HCT116 (cell line): Measurements from ENCODE around the gene TMEM184B. TPM values are rescaled to one million over a fixed set of nuclear protein-coding genes. Genes with fewer than 3 reads are reported as not detected.
A peak's percentile ranks its signal among the peaks of the same experiment; 100 is the strongest.

Source experiments
- ATAC-seq: fragments of 200-7000 bp; cut with Tn5 transposase; 2 replicates; pipeline ENCODE4 v1.9.1; 2020; ENCODE audit warnings: mild to moderate bottlenecking, moderate library complexity
- BruUV-seq: library from RNA; stranded (reverse); fragments of 400-500 nt; replicated peaks from 2 replicates; lab custom pipeline; 2021; lab: Mats Ljungman, UMichigan
- CTCF ChIA-PET: fragments of 300-600 bp; sonication (Branson Sonifier 250); formaldehyde crosslinking; loops from one replicate; lab custom pipeline; 2021; ENCODE audit warnings: antibody characterized with exemption; lab: Charles Lee
- POLR2A ChIA-PET: fragments of 300-600, 350-600 bp; sonication (Branson Sonifier 250); formaldehyde crosslinking; loops from one replicate; lab custom pipeline; 2021; ENCODE audit warnings: antibody characterized with exemption; lab: Charles Lee
- RAD21 ChIA-PET, 2 experiments: fragments of 300-600 bp; sonication (Branson Sonifier 250); formaldehyde crosslinking; loops; one replicate each; lab custom pipeline; 2023; ENCODE audit warnings: low total read pairs in 2 of 2; ENCODE audit not compliant: uncharacterized antibody in 2 of 2, unreplicated experiment in 2 of 2, low non-redundant PET in 1 of 2; lab: Charles Lee
- DNase-seq: peaks from one replicate; pipeline ENCODE4 v3.0.0-alpha.2; 2010; ENCODE audit warnings: low read depth, low spot score
- H2AFZ ChIP-seq: fragments of 200-600 bp; shearing (Covaris generic), sonication (generic); 2 replicates; pipeline ENCODE4 v1.6.1; 2017; ENCODE audit warnings: low read depth, mixed run types, mixed read lengths, antibody characterized with exemption, low read length; ENCODE audit not compliant: poor library complexity, severe bottlenecking
- H3K27ac ChIP-seq: 2 replicates; pipeline ENCODE4 v1.5.1; 2012; ENCODE audit warnings: low read depth, low read length
- H3K27me3 ChIP-seq: fragments of 200-600 bp; sonication (generic); 2 replicates; pipeline ENCODE4 v1.6.1; 2016; ENCODE audit warnings: mixed run types, low read length, mixed read lengths; ENCODE audit not compliant: insufficient read depth
- H3K36me3 ChIP-seq, 2 experiments: fragments of 200-500 bp in 1 of 2; fragments of 200-600 bp in 1 of 2; sonication (Bioruptor generic) in 1 of 2; sonication (generic) in 1 of 2; 2 replicates each; pipeline versions ENCODE4 v1.5.1 to v1.6.1; 2014 to 2016; ENCODE audit warnings: low read length in 2 of 2, inconsistent platforms in 1 of 2, mixed read lengths in 1 of 2, mixed run types in 1 of 2; ENCODE audit not compliant: insufficient read depth in 2 of 2, control insufficient read depth in 1 of 2
- H3K4me1 ChIP-seq, 2 experiments: fragments of 200-600 bp in 1 of 2; sonication (generic) in 1 of 2; 2 replicates each; pipeline versions ENCODE4 v1.5.1 to v1.6.1; 2012 to 2017; ENCODE audit warnings: low read length in 2 of 2, inconsistent platforms in 1 of 2, mild to moderate bottlenecking in 1 of 2, mixed read lengths in 1 of 2, mixed run types in 1 of 2, moderate library complexity in 1 of 2; ENCODE audit not compliant: insufficient read depth in 2 of 2, control insufficient read depth in 1 of 2
- H3K4me2 ChIP-seq: fragments of 200-600 bp; sonication (generic); 2 replicates; pipeline ENCODE4 v1.6.1; 2017; ENCODE audit warnings: mixed run types, low read length, mixed read lengths
- H3K4me3 ChIP-seq, 2 experiments: fragments of 200-600 bp in 1 of 2; sonication (generic) in 1 of 2; replicated peaks in 1 of 2; 2 replicates each; pipeline ENCODE4 v1.5.1; 2011 to 2016; ENCODE audit warnings: low read length in 2 of 2, control low read depth in 1 of 2, low read depth in 1 of 2, mild to moderate bottlenecking in 1 of 2, mixed read lengths in 1 of 2, mixed run types in 1 of 2
- H3K79me2 ChIP-seq: fragments of 200-600 bp; sonication (generic); 2 replicates; pipeline ENCODE4 v1.6.1; 2017; ENCODE audit warnings: mild to moderate bottlenecking, mixed run types, low read length, moderate library complexity, mixed read lengths; ENCODE audit not compliant: insufficient read depth
- H3K9ac ChIP-seq: fragments of 200-600 bp; sonication (generic); 2 replicates; pipeline ENCODE4 v1.6.1; 2016; ENCODE audit warnings: low read length, mixed read lengths
- H3K9me2 ChIP-seq: fragments of 200-600 bp; sonication (generic), shearing (Covaris generic); 2 replicates; pipeline ENCODE4 v1.6.1; 2017; ENCODE audit warnings: mixed run types, mild to moderate bottlenecking, moderate library complexity; ENCODE audit not compliant: insufficient read depth
- H3K9me3 ChIP-seq, 2 experiments: fragments of 200-500 bp in 1 of 2; fragments of 200-600 bp in 1 of 2; sonication (Bioruptor generic) in 1 of 2; sonication (generic) in 1 of 2; 2 replicates each; pipeline ENCODE4 v1.6.1; 2014 to 2017; ENCODE audit warnings: low read length in 2 of 2, mixed read lengths in 2 of 2, inconsistent platforms in 1 of 2, low read depth in 1 of 2, mild to moderate bottlenecking in 1 of 2, mixed run types in 1 of 2, moderate library complexity in 1 of 2; ENCODE audit not compliant: control insufficient read depth in 1 of 2, insufficient read depth in 1 of 2
- H4K20me1 ChIP-seq: fragments of 200-600 bp; sonication (generic), shearing (Covaris generic); 2 replicates; pipeline ENCODE4 v1.6.1; 2017; ENCODE audit warnings: mixed run types, mild to moderate bottlenecking, moderate library complexity; ENCODE audit not compliant: insufficient read depth
- CEBPB ChIP-seq: IDR thresholded peaks from 2 replicates; pipeline ENCODE4 v1.6.1; 2012; ENCODE audit warnings: low read depth
- EGR1 ChIP-seq: IDR thresholded peaks from 2 replicates; pipeline ENCODE4 v1.6.1; 2012; ENCODE audit warnings: low read depth
- ELF1 ChIP-seq: IDR thresholded peaks from 2 replicates; pipeline ENCODE4 v1.6.1; 2012; ENCODE audit warnings: low read depth, borderline replicate concordance
- EZH2phosphoT487 ChIP-seq: fragments of 200-600 bp; IDR thresholded peaks from 2 replicates; pipeline ENCODE4 v1.6.1; 2018; ENCODE audit warnings: antibody characterized with exemption, borderline replicate concordance
- FOSL1 ChIP-seq: IDR thresholded peaks from 2 replicates; pipeline ENCODE4 v1.6.1; 2012; ENCODE audit warnings: low read depth
- JUND ChIP-seq: IDR thresholded peaks from 2 replicates; pipeline ENCODE4 v1.6.1; 2012
- MAX ChIP-seq: IDR thresholded peaks from 2 replicates; pipeline ENCODE4 v1.6.1; 2012
- POLR2A ChIP-seq: IDR thresholded peaks from 2 replicates; pipeline ENCODE4 v1.7.0; 2011; ENCODE audit warnings: borderline replicate concordance; ENCODE audit not compliant: insufficient read depth, insufficient read length; ENCODE audit errors: extremely low read depth
- RAD21 ChIP-seq: IDR thresholded peaks from 2 replicates; pipeline ENCODE4 v1.6.1; 2012; ENCODE audit warnings: low read depth, mild to moderate bottlenecking
- REST ChIP-seq: IDR thresholded peaks from 2 replicates; pipeline ENCODE4 v1.6.1; 2012; ENCODE audit warnings: low read depth
- SIN3A ChIP-seq: IDR thresholded peaks from 2 replicates; pipeline ENCODE4 v1.6.1; 2012; ENCODE audit warnings: low read depth
- TCF7L2 ChIP-seq: IDR thresholded peaks from 2 replicates; pipeline ENCODE4 v1.7.0; 2011; ENCODE audit warnings: borderline replicate concordance, inconsistent platforms; ENCODE audit not compliant: insufficient read depth, insufficient read length; ENCODE audit errors: extremely low read depth
- ZBTB33 ChIP-seq: IDR thresholded peaks from 2 replicates; pipeline ENCODE4 v1.6.1; 2011; ENCODE audit warnings: mild to moderate bottlenecking, low read length, moderate library complexity; ENCODE audit not compliant: insufficient replicate concordance; ENCODE audit errors: extremely low read depth
- intact Hi-C: fragments of 100-400 bp; cut with micrococcal nuclease; formaldehyde crosslinking; loops from 2 replicates; pipeline ENCODE4 v1.10.0; 2022
- total RNA-seq: library from RNA; stranded (reverse); gene quantifications from one replicate; pipeline ENCODE4 v1.2.1, GENCODE V29; 2021; ENCODE audit not compliant: unreplicated experiment

TMEM184B gene
- total RNA-seq, 1 experiment from 2014 or later, result 66.0 TPM

- Histone ChIP-seq H3K27ac (no peak overlapping the region), H3K4me1 (peaks cover 20 to 24% of the 10 kb centered on the region in 2 experiments)
- CTCF ChIA-PET, result no interaction called here
- TF ChIP-seq ZBTB33 (no peak), FOSL1 (no peak), EZH2phosphoT487 (no peak)
- TF ChIP-seq, all 23 proteins: peak for 0
- no peak overlapping the region for H3K4me3 ChIP-seq
- H2AFZ ChIP-seq, result no peak overlapping the region
- H3K79me2 ChIP-seq, result no peaks in the 10 kb centered on the region
- no peaks in the 10 kb centered on the region; a peak in 1 of 4 replicates for H3K36me3 ChIP-seq
- no peaks in the 10 kb centered on the region for H3K9me2 ChIP-seq
- no peaks in the 10 kb centered on the region for H4K20me1 ChIP-seq
- no peak for ATAC-seq
- DNase-seq, result no peak
- ChIA-PET POLR2A (no interaction called here), RAD21 (no interaction called here)
- H3K9me3 ChIP-seq, result no peaks in the 10 kb centered on the region
- BruUV-seq, result no TSS peak
- H3K4me2 ChIP-seq, result no peak overlapping the region
- intact Hi-C loops, result no loop called here
- no peak overlapping the region for H3K9ac ChIP-seq
- no peaks in the 10 kb centered on the region for H3K27me3 ChIP-seq
Observed at GRCh38 chr22:38285018-38285417, 12.2 kb upstream of the TMEM184B start.

GRCh38 chr22:38284042-38284402 is 11.2 kb upstream of the TMEM184B start:
- peak overlapping the region; percentile 48 for H3K4me2 ChIP-seq
- ATAC-seq, result no peak
- DNase-seq, result no peak
- no peaks in the 10 kb centered on the region for H3K9me3 ChIP-seq
- H2AFZ ChIP-seq, result no peak overlapping the region
- intact Hi-C loops, result no loop called here
- H3K36me3 ChIP-seq, result no peaks in the 10 kb centered on the region
- TF ChIP-seq MAX (no peak), TCF7L2 (no peak), ELF1 (no peak), REST (no peak), JUND (no peak), SIN3A (no peak), EGR1 (no peak), RAD21 (no peak), POLR2A (no peak), CEBPB (no peak)
- TF ChIP-seq, all 23 proteins: peak for 0
- Histone ChIP-seq H3K79me2 (no peaks in the 10 kb centered on the region), H3K27me3 (no peaks in the 10 kb centered on the region), H3K4me3 (no peak overlapping the region), H3K9ac (no peak overlapping the region), H3K9me2 (no peaks in the 10 kb centered on the region), H3K27ac (peak overlapping the region; percentile 58), H3K4me1 (peaks cover 21 to 25% of the 10 kb centered on the region in 2 experiments), H4K20me1 (no peaks in the 10 kb centered on the region)
- ChIA-PET RAD21 (no interaction called here), POLR2A (no interaction called here), CTCF (no interaction called here)
- no TSS peak for BruUV-seq
